OCI-LY1 (cell line): Measurements from ENCODE around the gene PRMT9.

Source experiments
- H2AFZ ChIP-seq: fragments of 200-600 bp; sonication (generic), shearing (Covaris generic); 2 replicates; pipeline ENCODE4 v1.6.0; 2014; ENCODE audit warnings: antibody characterized with exemption, mild to moderate bottlenecking, low read length
- H3F3A ChIP-seq: fragments of 200-600 bp; sonication (generic), shearing (Covaris generic); 2 replicates; pipeline ENCODE4 v1.6.0; 2014; ENCODE audit warnings: mild to moderate bottlenecking, antibody characterized with exemption, low read length, moderate library complexity; ENCODE audit not compliant: insufficient read depth
- H3K27ac ChIP-seq: fragments of 200-600 bp; sonication (generic); 2 replicates; pipeline ENCODE4 v1.5.1; 2014; ENCODE audit warnings: low read length, mixed run types, mild to moderate bottlenecking, low read depth; ENCODE audit not compliant: poor library complexity, severe bottlenecking
- H3K27me3 ChIP-seq: fragments of 200-600 bp; sonication (generic); 2 replicates; pipeline ENCODE4 v1.6.0; 2014; ENCODE audit warnings: antibody characterized with exemption, mild to moderate bottlenecking, low read length, moderate library complexity; ENCODE audit not compliant: insufficient read depth
- H3K36me3 ChIP-seq: fragments of 200-600 bp; sonication (generic); 2 replicates; pipeline ENCODE4 v1.6.1; 2014; ENCODE audit warnings: mild to moderate bottlenecking, antibody characterized with exemption, low read length, moderate library complexity, mixed read lengths; ENCODE audit not compliant: insufficient read depth
- H3K4me1 ChIP-seq: fragments of 200-600 bp; sonication (generic); 2 replicates; pipeline ENCODE4 v1.5.1; 2014; ENCODE audit warnings: mild to moderate bottlenecking, low read length, moderate library complexity; ENCODE audit not compliant: insufficient read depth, severe bottlenecking
- H3K4me2 ChIP-seq: fragments of 200-600 bp; sonication (generic), shearing (Covaris generic); 2 replicates; pipeline ENCODE4 v1.6.1; 2014; ENCODE audit warnings: low read length
- H3K4me3 ChIP-seq: fragments of 200-600 bp; sonication (generic); 2 replicates; pipeline ENCODE4 v1.5.1; 2014; ENCODE audit warnings: low read length, low read depth, mild to moderate bottlenecking, mixed read lengths; ENCODE audit not compliant: poor library complexity, severe bottlenecking
- H3K79me2 ChIP-seq: fragments of 200-600 bp; shearing (Covaris generic); 2 replicates; pipeline ENCODE4 v1.6.1; 2016; ENCODE audit warnings: mixed run types, low read length, mixed read lengths; ENCODE audit not compliant: insufficient read depth
- H3K9ac ChIP-seq: fragments of 200-600 bp; sonication (generic), shearing (Covaris generic); 2 replicates; pipeline ENCODE4 v1.6.1; 2014; ENCODE audit warnings: mild to moderate bottlenecking, low read length, mixed read lengths
- H3K9me2 ChIP-seq: fragments of 200-600 bp; sonication (generic), shearing (Covaris generic); 2 replicates; pipeline ENCODE4 v1.6.1; 2014; ENCODE audit warnings: low read depth, mild to moderate bottlenecking, low read length, mixed read lengths
- H3K9me3 ChIP-seq: fragments of 200-600 bp; shearing (Covaris generic); 2 replicates; pipeline ENCODE4 v1.6.1; 2014; ENCODE audit warnings: low read length, mixed read lengths
- H4K20me1 ChIP-seq: fragments of 200-600 bp; sonication (generic), shearing (Covaris generic); 2 replicates; pipeline ENCODE4 v1.6.0; 2016; ENCODE audit warnings: mild to moderate bottlenecking, low read length; ENCODE audit not compliant: insufficient read depth
- EZH2 ChIP-seq: fragments of 200-600 bp; sonication (generic), shearing (Covaris generic); IDR thresholded peaks from 2 replicates; pipeline ENCODE4 v1.8.0; 2017; ENCODE audit warnings: borderline replicate concordance, mixed run types, mild to moderate bottlenecking, antibody characterized with exemption, low read length, moderate library complexity, mixed read lengths
- TF ChIP-seq, protein P1 (sequence below): fragments of 200-600 bp; sonication (generic), shearing (Covaris generic); IDR thresholded peaks from 2 replicates; pipeline ENCODE4 v1.5.1; 2017; ENCODE audit warnings: mild to moderate bottlenecking, antibody characterized with exemption, low read length, moderate library complexity, mixed read lengths

PRMT9 gene

GRCh38 chr4:147596377-147596776 is 87.6 kb downstream of the PRMT9 start:
- no peak overlapping the region for H2AFZ ChIP-seq
- no peak overlapping the region for H3K4me2 ChIP-seq
- H3K36me3 ChIP-seq, result no peaks in the 10 kb centered on the region
- no peaks in the 10 kb centered on the region; the same call in 1 of the 2 replicates for H3K27me3 ChIP-seq
- H3K4me1 ChIP-seq, result no peaks in the 10 kb centered on the region
- no peak overlapping the region for H3K4me3 ChIP-seq
- TF ChIP-seq, protein P1, sequence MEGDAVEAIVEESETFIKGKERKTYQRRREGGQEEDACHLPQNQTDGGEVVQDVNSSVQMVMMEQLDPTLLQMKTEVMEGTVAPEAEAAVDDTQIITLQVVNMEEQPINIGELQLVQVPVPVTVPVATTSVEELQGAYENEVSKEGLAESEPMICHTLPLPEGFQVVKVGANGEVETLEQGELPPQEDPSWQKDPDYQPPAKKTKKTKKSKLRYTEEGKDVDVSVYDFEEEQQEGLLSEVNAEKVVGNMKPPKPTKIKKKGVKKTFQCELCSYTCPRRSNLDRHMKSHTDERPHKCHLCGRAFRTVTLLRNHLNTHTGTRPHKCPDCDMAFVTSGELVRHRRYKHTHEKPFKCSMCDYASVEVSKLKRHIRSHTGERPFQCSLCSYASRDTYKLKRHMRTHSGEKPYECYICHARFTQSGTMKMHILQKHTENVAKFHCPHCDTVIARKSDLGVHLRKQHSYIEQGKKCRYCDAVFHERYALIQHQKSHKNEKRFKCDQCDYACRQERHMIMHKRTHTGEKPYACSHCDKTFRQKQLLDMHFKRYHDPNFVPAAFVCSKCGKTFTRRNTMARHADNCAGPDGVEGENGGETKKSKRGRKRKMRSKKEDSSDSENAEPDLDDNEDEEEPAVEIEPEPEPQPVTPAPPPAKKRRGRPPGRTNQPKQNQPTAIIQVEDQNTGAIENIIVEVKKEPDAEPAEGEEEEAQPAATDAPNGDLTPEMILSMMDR, result peak; percentile 17; the same call in 1 of the 2 replicates
- TF ChIP-seq EZH2, result no peak
- H3K9me2 ChIP-seq, result no peaks in the 10 kb centered on the region
- H3F3A ChIP-seq, result no peaks in the 10 kb centered on the region
- no peak overlapping the region for H3K27ac ChIP-seq
- H3K9ac ChIP-seq, result no peak overlapping the region
- H3K9me3 ChIP-seq, result no peaks in the 10 kb centered on the region
- no peaks in the 10 kb centered on the region for H3K79me2 ChIP-seq
- H4K20me1 ChIP-seq, result no peaks in the 10 kb centered on the region

DNA sequence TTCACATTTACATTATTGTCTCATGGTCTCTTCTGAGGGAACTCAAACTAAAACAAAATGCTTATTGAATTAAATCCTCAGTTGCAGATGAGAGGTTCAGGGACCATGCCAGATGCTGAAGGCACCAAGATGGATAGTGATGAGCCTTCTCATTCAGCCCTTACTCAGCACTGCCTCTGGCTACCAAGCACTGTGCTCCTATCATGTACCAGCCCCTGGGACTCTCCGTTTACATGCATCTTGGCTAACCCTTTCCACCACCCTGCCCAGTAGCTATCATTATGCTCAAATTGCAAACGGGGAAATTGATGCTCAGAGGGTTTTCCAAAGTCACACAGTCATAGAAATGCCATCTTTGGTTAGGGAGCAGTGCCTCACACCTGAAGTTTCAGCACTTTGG is 89.4 kb downstream of the PRMT9 start:
- H3K36me3 ChIP-seq, result no peaks in the 10 kb centered on the region
- TF ChIP-seq, protein P1, result no peak
- no peak for TF ChIP-seq EZH2
- no peak overlapping the region for H3K9ac ChIP-seq
- H4K20me1 ChIP-seq, result no peaks in the 10 kb centered on the region
- no peaks in the 10 kb centered on the region for H3F3A ChIP-seq
- no peak overlapping the region for H3K27ac ChIP-seq
- H3K9me2 ChIP-seq, result no peaks in the 10 kb centered on the region
- no peaks in the 10 kb centered on the region for H3K4me1 ChIP-seq
- H3K4me3 ChIP-seq, result no peak overlapping the region
- H3K9me3 ChIP-seq, result no peaks in the 10 kb centered on the region
- H2AFZ ChIP-seq, result no peak overlapping the region
- H3K27me3 ChIP-seq, result no peaks in the 10 kb centered on the region
- H3K4me2 ChIP-seq, result no peak overlapping the region
- H3K79me2 ChIP-seq, result no peaks in the 10 kb centered on the region

GRCh38 chr4:147594107-147594506 is 89.9 kb downstream of the PRMT9 start:
- no peaks in the 10 kb centered on the region for H3K36me3 ChIP-seq
- H3K9me3 ChIP-seq, result no peaks in the 10 kb centered on the region
- H3K4me3 ChIP-seq, result no peak overlapping the region
- no peaks in the 10 kb centered on the region for H3K9me2 ChIP-seq
- TF ChIP-seq, protein P1, result no peak; the same call in 1 of the 2 replicates
- TF ChIP-seq EZH2, result no peak
- H3K79me2 ChIP-seq, result no peaks in the 10 kb centered on the region
- H4K20me1 ChIP-seq, result no peaks in the 10 kb centered on the region
- no peak overlapping the region for H3K27ac ChIP-seq
- no peaks in the 10 kb centered on the region for H3F3A ChIP-seq
- no peaks in the 10 kb centered on the region for H3K27me3 ChIP-seq
- no peak overlapping the region for H3K4me2 ChIP-seq
- H3K9ac ChIP-seq, result no peak overlapping the region
- H2AFZ ChIP-seq, result no peak overlapping the region
- H3K4me1 ChIP-seq, result no peaks in the 10 kb centered on the region
